SK-N-SH (cell line): ENCODE measurements around the gene DTD2. TPM values are rescaled to one million over a fixed set of nuclear protein-coding genes. Genes with fewer than 3 reads are reported as not detected.

Experiments used
- CTCF ChIA-PET: fragments of 300-600, 350-600 bp; formaldehyde crosslinking; extraction: SDS; loops from one replicate; lab custom pipeline; 2021; lab: Yijun Ruan, JAX
- POLR2A ChIA-PET: fragments of 350-600 bp; sonication (Branson Sonifier 250); formaldehyde crosslinking; extraction: SDS; loops from one replicate; lab custom pipeline; 2020; ENCODE audit warnings: antibody characterized with exemption, inconsistent platforms; lab: Yijun Ruan, JAX
- DNase-seq: peaks from one replicate; pipeline ENCODE4 v3.0.0; 2012
- H2AFZ ChIP-seq: fragments of 200-600 bp; sonication (generic); 2 replicates; pipeline ENCODE4 v1.8.1; 2016; ENCODE audit warnings: antibody characterized with exemption, mild to moderate bottlenecking, low read depth
- H3F3A ChIP-seq: fragments of 200-600 bp; sonication (generic); replicated peaks from 2 replicates; pipeline ENCODE3; 2016; ENCODE audit warnings: antibody characterized with exemption, mild to moderate bottlenecking; ENCODE audit not compliant: insufficient read depth
- H3K27ac ChIP-seq, 2 experiments: fragments of 200-500 bp in 1 of 2; fragments of 200-600 bp in 1 of 2; sonication (Bioruptor generic) in 1 of 2; sonication (generic), shearing (Covaris generic) in 1 of 2; 2 replicates each; pipeline versions ENCODE4 v1.5.1 to v1.6.1; 2014 to 2016; ENCODE audit warnings: low read depth in 2 of 2, inconsistent platforms in 1 of 2, low read length in 1 of 2, mild to moderate bottlenecking in 1 of 2, mixed read lengths in 1 of 2
- H3K27me3 ChIP-seq: fragments of 200-600 bp; sonication (generic), shearing (Covaris generic); 2 replicates; pipeline ENCODE4 v1.6.1; 2016; ENCODE audit warnings: mixed run types; ENCODE audit not compliant: insufficient read depth
- H3K36me3 ChIP-seq, 2 experiments: fragments of 200-500 bp in 1 of 2; fragments of 200-600 bp in 1 of 2; sonication (Bioruptor generic) in 1 of 2; sonication (generic) in 1 of 2; replicated peaks in 1 of 2; 2 replicates each; pipeline versions ENCODE3 to v1.5.1; 2014 to 2016; ENCODE audit warnings: low read length in 1 of 2, mild to moderate bottlenecking in 1 of 2; ENCODE audit not compliant: insufficient read depth in 2 of 2, control insufficient read depth in 1 of 2
- H3K4me1 ChIP-seq, 2 experiments: fragments of 200-500 bp in 1 of 2; fragments of 200-600 bp in 1 of 2; sonication (Bioruptor generic) in 1 of 2; sonication (generic), shearing (Covaris generic) in 1 of 2; 2 replicates each; pipeline versions ENCODE4 v1.5.1 to v1.6.1; 2014 to 2016; ENCODE audit warnings: low read depth in 1 of 2, low read length in 1 of 2, mixed run types in 1 of 2; ENCODE audit not compliant: insufficient read depth in 2 of 2, control insufficient read depth in 1 of 2
- H3K4me2 ChIP-seq: fragments of 200-600 bp; sonication (generic), shearing (Covaris generic); 2 replicates; pipeline ENCODE4 v1.6.1; 2017; ENCODE audit warnings: mixed run types
- H3K4me3 ChIP-seq, 2 experiments: fragments of 200-500 bp in 1 of 2; fragments of 200-600 bp in 1 of 2; sonication (Bioruptor generic) in 1 of 2; sonication (generic), shearing (Covaris generic) in 1 of 2; 2 replicates each; pipeline versions ENCODE4 v1.5.1 to v1.8.1; 2014 to 2016; ENCODE audit warnings: low read depth in 2 of 2, inconsistent platforms in 1 of 2, low read length in 1 of 2, mild to moderate bottlenecking in 1 of 2, mixed read lengths in 1 of 2, moderate library complexity in 1 of 2
- H3K79me2 ChIP-seq: fragments of 200-600 bp; sonication (generic); 2 replicates; pipeline ENCODE4 v1.8.1; 2017; ENCODE audit warnings: mild to moderate bottlenecking; ENCODE audit not compliant: insufficient read depth
- H3K9ac ChIP-seq: fragments of 200-600 bp; sonication (generic); 2 replicates; pipeline ENCODE4 v1.6.1; 2017; ENCODE audit warnings: mixed run types
- H3K9me2 ChIP-seq: fragments of 200-600 bp; sonication (generic); 2 replicates; pipeline ENCODE4 v1.6.1; 2017; ENCODE audit warnings: mixed run types
- H3K9me3 ChIP-seq: fragments of 200-600 bp; sonication (generic); 2 replicates; pipeline ENCODE4 v1.6.1; 2017; ENCODE audit warnings: mixed run types, mild to moderate bottlenecking, moderate library complexity
- H4K20me1 ChIP-seq: fragments of 200-600 bp; sonication (generic); 2 replicates; pipeline ENCODE4 v1.6.1; 2017; ENCODE audit warnings: mild to moderate bottlenecking, mixed run types; ENCODE audit not compliant: insufficient read depth
- CHD2 ChIP-seq: fragments of 150-350 bp; IDR thresholded peaks from 2 replicates; pipeline ENCODE4 v1.6.1; 2018; ENCODE audit warnings: low read length; ENCODE audit not compliant: partially characterized antibody
- CTCF ChIP-seq: fragments of 200-600 bp; sonication (generic); IDR thresholded peaks from 2 replicates; pipeline ENCODE4 v1.6.1; 2017; ENCODE audit warnings: antibody characterized with exemption, mild to moderate bottlenecking, moderate library complexity
- IRF3 ChIP-seq: fragments of 150-350 bp; IDR thresholded peaks from 2 replicates; pipeline ENCODE4 v1.6.1; 2016; ENCODE audit warnings: mild to moderate bottlenecking, low read depth, low read length
- MEF2A ChIP-seq: IDR thresholded peaks from 2 replicates; pipeline ENCODE4 v1.4.0; 2012; ENCODE audit warnings: low read depth, borderline replicate concordance
- NRF1 ChIP-seq: IDR thresholded peaks from 2 replicates; pipeline ENCODE4 v1.6.1; 2012; ENCODE audit warnings: low read depth, mild to moderate bottlenecking, low read length
- RCOR1 ChIP-seq: fragments of 150-350 bp; IDR thresholded peaks from 2 replicates; pipeline ENCODE4 v1.6.1; 2017; ENCODE audit warnings: antibody characterized with exemption, low read length
- RXRA ChIP-seq: IDR thresholded peaks from 2 replicates; pipeline ENCODE4 v1.4.0; 2012; ENCODE audit warnings: low read depth, mild to moderate bottlenecking, borderline replicate concordance
- SIN3A ChIP-seq: IDR thresholded peaks from 2 replicates; pipeline ENCODE4 v1.6.1; 2012; ENCODE audit warnings: low read depth, mild to moderate bottlenecking, low read length, moderate library complexity, borderline replicate concordance
- TAF1 ChIP-seq: IDR thresholded peaks from 2 replicates; pipeline ENCODE4 v1.6.1; 2012; ENCODE audit warnings: low read depth, mild to moderate bottlenecking, low read length, moderate library complexity, borderline replicate concordance
- TCF12 ChIP-seq: IDR thresholded peaks from 2 replicates; pipeline ENCODE4 v1.4.0; 2012
- USF1 ChIP-seq: IDR thresholded peaks from 2 replicates; pipeline ENCODE4 v1.4.0; 2012; ENCODE audit warnings: low read depth, borderline replicate concordance
- USF2 ChIP-seq: fragments of 150-350 bp; IDR thresholded peaks from 2 replicates; pipeline ENCODE4 v1.6.1; 2017; ENCODE audit warnings: antibody characterized with exemption, low read length, low read depth, borderline replicate concordance
- YY1 ChIP-seq: IDR thresholded peaks from 2 replicates; pipeline ENCODE4 v1.4.0; 2012; ENCODE audit warnings: low read depth, mild to moderate bottlenecking
- WGBS: methylation state at CpG from one replicate; pipeline ENCODE4 v1.1.6; 2017; ENCODE audit warnings: low lambda C conversion rate; 5-methylcytosine and 5-hydroxymethylcytosine counted together
- polyA plus RNA-seq, 3 experiments: library from polyadenylated mRNA; depleted of rRNA; stranded (reverse); fragments of >200 nt; gene quantifications; 2 replicates each; pipeline ENCODE4 v1.2.3, GENCODE V29; 2012
- TF ChIP-seq, protein P1 (sequence below): IDR thresholded peaks from 2 replicates; pipeline ENCODE4; 2012

The DTD2 gene
- polyA plus RNA-seq, 1 of the 3 experiments (the other 2 are of a cell fraction), result 10.5 TPM

DNA sequence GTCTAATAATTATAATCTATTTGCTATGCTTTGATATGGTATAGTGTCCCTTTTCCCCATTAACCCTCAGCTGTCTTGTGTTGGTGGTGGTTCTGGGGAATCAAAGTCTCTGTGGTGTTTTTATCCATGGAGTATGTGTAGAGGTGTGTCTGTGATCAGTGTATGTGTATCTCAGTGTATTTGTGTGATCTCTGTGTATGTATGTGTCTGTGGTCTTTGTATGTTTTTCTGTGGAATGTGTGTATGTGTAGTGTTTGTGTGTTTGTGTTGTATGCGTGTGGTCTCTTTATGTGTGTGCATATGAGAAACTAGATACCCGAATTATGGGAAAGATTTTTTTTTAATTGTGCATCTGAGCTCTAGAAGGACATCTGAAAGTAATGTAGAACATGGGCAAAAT lies 29.5 kb upstream of the DTD2 start:
- CTCF ChIA-PET, result no interaction called here
- 57% methylated on average over 2 of the region's 2 CpGs for WGBS
- H3K9me3 ChIP-seq, result no peaks in the 10 kb centered on the region

More for the DNA sequence above, 29.5 kb upstream of the DTD2 start:
- H3K79me2 ChIP-seq, result no peaks in the 10 kb centered on the region
- no peaks in the 10 kb centered on the region for H3K9me2 ChIP-seq
- no peak for TF ChIP-seq RCOR1
- no peak for TF ChIP-seq TAF1
- TF ChIP-seq, protein P1, sequence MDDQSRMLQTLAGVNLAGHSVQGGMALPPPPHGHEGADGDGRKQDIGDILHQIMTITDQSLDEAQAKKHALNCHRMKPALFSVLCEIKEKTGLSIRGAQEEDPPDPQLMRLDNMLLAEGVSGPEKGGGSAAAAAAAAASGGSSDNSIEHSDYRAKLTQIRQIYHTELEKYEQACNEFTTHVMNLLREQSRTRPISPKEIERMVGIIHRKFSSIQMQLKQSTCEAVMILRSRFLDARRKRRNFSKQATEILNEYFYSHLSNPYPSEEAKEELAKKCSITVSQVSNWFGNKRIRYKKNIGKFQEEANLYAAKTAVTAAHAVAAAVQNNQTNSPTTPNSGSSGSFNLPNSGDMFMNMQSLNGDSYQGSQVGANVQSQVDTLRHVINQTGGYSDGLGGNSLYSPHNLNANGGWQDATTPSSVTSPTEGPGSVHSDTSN, result no peak
- no peak for TF ChIP-seq YY1
- TF ChIP-seq RXRA, result no peak
- TF ChIP-seq MEF2A, result no peak
- TF ChIP-seq NRF1, result no peak
- TF ChIP-seq CHD2, result no peak
- TF ChIP-seq USF2, result no peak
- no peak for TF ChIP-seq IRF3
- no peak for TF ChIP-seq CTCF
- TF ChIP-seq TCF12, result no peak
- no peak for TF ChIP-seq SIN3A
- no peak for TF ChIP-seq USF1
- no peaks in the 10 kb centered on the region for H3K4me1 ChIP-seq
- H3K4me2 ChIP-seq, result no peak overlapping the region
- no peaks in the 10 kb centered on the region for H3F3A ChIP-seq
- H3K36me3 ChIP-seq, result no peaks in the 10 kb centered on the region
- no peak overlapping the region for H3K27ac ChIP-seq
- POLR2A ChIA-PET, result no interaction called here
- no peak overlapping the region for H3K4me3 ChIP-seq
- no peaks in the 10 kb centered on the region for H4K20me1 ChIP-seq
- H3K9ac ChIP-seq, result no peak overlapping the region
- no peak overlapping the region for H2AFZ ChIP-seq
- H3K27me3 ChIP-seq, result no peaks in the 10 kb centered on the region
- no peak for DNase-seq
